ENCODE measurements around the gene RASSF4.

DNA sequence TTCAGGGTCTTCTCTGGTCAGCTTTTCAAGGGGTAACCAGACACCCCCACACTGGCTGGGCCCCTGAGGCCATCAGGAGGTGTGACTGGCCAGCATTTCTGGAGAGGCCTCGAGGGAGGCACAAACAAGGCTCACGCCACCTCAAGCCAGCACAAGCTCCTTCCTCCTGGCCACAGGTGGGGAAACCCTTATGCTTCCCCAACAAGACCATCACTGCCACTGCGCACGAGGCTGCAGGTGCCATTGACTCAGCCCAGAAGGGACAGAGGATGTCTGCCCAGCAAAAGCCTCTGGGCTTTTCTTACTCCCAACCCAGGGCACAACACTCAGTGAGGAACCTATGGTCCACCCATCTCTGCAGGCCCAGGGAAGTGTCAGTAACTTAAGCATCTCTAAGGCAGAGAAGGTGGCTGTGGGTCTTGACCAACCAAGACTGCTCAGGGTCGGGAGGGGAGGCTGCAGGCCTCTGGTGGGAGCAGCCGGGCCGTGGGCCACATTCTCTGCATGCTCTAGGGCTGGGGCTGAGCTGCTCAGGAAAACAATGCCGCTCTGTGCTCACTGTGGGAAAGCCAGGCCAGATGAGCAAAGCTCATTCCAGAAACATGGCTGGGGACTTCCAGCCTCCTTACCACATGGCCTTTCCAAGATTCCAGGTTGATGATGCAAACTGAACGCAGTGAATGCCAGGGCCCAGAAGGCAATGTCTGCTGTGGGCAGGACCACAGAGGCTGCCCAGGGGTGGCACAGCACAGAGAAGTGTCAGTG, 24.2 kb upstream of the RASSF4 start:
- TF ChIP-seq, protein P1, sequence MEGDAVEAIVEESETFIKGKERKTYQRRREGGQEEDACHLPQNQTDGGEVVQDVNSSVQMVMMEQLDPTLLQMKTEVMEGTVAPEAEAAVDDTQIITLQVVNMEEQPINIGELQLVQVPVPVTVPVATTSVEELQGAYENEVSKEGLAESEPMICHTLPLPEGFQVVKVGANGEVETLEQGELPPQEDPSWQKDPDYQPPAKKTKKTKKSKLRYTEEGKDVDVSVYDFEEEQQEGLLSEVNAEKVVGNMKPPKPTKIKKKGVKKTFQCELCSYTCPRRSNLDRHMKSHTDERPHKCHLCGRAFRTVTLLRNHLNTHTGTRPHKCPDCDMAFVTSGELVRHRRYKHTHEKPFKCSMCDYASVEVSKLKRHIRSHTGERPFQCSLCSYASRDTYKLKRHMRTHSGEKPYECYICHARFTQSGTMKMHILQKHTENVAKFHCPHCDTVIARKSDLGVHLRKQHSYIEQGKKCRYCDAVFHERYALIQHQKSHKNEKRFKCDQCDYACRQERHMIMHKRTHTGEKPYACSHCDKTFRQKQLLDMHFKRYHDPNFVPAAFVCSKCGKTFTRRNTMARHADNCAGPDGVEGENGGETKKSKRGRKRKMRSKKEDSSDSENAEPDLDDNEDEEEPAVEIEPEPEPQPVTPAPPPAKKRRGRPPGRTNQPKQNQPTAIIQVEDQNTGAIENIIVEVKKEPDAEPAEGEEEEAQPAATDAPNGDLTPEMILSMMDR (IDR thresholded peaks at IDR 0.05): no peak
- peak; percentile 64 to 65 for TF ChIP-seq POLR2AphosphoS5 (IDR thresholded peaks at IDR 0.05)
- no peak for TF ChIP-seq EP300 (IDR thresholded peaks at IDR 0.05)
